NCI-H2196 treated with DMSO at 0.1 percent for 48 hours (cell line): ENCODE results near the gene MLN.
"Not testable (repeated sequence)": the region's sequence is repeated elsewhere in the genome, so short reads cannot be mapped to it uniquely, and the experiment has no call there.

ENCODE experiments used
- DNase-seq: peaks from one replicate; lab custom pipeline; 2025; ENCODE audit not compliant: unreplicated experiment; lab: John Stamatoyannopoulos, UW

Gene MLN

DNA sequence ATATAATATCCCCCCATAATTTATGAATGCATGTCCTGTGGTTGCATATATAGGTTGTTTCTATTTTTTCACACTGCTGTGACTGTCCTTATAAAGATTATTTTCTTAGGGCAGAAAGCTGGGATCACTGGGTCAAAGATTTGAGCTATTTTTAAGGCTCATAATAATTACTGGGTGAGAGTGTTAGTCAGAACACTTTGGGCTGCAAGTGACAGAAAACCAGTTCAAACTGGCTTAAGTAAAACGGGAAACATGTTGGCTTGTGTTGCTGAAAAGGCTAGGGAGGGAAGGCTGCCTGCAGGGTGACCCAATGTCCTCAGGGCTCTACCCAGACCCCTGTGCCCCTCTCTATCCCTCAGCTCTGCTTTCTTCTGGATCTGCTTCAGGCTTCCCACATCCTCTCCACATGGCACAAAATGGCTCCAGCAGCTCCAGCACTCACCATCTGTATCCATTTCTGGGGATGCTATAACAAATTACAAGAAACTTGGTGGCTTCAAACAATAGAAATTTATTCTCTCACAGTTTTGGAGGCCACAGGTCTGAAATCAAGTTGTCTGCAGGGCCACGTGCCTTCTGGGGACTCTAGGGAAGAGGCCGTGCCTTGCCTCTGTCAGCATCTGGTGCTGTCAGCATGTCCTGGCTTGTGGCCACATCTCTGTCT is 33.1 kb upstream of the MLN start:
- DNase-seq = no peak

DNA sequence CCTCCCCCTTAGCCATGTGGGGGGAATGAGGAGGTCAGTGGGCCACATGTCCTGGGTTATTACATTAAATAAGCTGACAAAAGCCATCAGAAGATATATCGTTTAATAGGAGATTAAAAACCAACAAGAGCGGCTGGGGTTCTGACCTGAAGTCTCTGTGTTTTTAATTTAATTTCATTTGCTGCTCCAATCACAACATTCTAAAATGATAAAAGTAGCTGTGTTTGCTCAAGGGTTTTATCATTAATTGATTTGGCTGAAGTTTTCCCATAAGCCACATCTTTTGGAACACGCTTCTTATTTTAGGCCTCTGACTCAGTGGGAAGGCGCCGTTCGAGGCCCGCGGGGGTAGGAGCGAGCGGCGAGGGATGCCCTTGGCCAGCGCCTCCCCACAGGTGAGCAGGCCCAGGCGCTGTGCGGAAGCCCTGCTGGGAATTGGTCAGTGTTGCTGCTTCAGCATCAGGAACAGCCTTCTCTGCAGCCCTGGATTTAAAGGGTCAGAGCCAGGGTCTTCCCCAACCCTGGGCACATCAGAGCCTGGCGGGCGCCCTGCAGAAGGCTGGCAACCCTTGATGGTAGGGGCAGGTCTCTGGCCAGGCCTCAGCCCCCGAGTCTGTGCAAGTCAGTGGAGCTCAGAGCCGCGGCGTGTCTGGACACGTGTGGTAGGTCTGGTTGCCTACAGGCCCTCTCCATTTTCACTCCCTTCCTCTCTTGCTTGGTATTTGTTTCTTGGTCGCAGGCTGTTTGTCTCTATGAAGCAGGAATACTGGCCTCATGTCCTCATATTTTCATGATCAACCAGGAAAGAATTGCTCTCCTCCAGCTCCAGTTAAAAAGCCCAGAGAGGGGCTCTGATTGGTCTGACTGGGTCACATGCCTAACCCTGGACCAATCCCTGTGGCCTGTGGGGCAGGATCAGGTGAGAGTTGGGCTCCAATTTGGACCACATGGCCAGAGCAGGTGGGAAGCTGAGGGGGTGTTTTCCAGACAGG is 30.9 kb upstream of the MLN start:
- no peak for DNase-seq

DNA sequence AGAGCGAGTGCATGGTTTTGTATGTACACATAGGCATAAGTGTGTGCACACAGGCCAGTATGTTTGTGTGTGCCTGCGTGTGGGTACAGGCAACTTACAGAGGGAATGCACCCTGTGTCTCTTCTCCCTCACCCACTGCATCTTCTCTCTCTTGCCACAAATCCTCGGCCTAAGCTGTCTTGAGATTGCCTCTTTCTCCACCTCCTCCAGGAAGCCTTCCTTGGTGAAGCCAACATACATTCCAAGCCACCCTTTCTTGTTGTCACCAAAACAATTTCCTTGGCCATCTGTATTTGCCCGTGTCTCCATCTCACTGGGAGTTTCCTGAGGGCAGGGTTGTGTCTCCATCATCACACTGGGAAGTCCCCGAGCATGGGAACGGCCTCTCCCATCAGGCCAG is 29.8 kb upstream of the MLN start:
- no peak for DNase-seq

DNA sequence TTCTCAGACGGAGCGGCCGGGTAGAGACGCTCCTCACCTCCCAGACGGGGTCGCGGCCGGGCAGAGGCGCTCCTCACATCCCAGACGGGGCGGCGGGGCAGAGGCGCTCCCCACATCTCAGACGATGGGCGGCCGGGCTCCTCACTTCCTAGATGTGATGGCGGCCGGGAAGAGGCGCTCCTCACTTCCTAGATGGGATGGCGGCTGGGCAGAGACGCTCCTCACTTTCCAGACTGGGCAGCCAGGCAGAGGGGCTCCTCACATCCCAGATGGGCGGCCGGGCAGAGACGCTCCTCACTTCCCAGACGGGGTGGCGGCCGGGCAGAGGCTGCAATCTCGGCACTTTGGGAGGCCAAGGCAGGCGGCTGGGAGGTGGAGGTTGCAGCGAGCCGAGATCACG is 29.0 kb upstream of the MLN start:
- DNase-seq = not testable (repeated sequence)

DNA sequence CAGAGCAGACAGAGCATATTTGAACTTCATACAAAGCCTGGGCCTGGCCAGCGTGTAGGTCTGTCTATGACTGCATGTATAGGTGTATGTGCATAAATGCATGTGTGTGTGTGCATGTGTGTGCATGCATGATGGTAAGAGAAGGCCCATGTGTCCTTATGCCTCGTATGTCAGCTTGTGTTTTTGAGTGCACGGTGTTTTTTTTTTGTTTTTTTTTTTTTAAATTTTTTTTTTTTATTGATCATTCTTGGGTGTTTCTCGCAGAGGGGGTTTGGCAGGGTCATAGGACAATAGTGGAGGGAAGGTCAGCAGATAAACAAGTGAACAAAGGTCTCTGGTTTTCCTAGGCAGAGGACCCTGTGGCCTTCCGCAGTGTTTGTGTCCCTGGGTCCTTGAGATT is 27.9 kb upstream of the MLN start:
- not testable (repeated sequence) for DNase-seq

DNA sequence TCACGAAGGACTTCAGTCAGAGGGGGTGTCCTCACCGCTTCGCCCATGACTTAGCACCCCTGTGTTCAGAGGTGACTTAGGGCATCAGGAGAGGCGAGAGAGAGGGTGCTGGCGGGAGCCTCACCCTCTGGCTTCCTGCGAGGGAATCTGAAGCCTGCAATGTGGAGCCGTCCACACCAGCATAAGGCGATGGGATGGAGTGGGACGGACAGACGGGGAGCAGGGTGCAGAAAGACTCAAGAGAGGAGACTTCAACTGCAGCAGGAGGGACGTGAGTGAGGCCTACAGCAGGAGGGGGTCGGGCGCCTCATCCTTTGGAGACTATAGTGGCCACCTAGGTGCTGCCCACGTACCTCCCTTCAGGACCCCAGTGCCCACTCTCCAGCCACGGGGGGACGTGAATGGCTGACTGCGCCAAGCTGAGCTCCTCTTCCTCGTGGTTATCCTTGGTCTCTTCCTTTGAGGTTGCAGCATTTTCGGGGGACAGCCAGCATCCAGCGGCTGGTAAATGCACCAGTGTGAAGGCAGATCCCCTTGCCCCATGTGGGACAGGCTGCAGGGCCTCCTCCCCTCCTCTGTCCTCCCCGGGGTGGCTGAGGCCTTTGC is 26.9 kb upstream of the MLN start:
- no peak for DNase-seq

DNA sequence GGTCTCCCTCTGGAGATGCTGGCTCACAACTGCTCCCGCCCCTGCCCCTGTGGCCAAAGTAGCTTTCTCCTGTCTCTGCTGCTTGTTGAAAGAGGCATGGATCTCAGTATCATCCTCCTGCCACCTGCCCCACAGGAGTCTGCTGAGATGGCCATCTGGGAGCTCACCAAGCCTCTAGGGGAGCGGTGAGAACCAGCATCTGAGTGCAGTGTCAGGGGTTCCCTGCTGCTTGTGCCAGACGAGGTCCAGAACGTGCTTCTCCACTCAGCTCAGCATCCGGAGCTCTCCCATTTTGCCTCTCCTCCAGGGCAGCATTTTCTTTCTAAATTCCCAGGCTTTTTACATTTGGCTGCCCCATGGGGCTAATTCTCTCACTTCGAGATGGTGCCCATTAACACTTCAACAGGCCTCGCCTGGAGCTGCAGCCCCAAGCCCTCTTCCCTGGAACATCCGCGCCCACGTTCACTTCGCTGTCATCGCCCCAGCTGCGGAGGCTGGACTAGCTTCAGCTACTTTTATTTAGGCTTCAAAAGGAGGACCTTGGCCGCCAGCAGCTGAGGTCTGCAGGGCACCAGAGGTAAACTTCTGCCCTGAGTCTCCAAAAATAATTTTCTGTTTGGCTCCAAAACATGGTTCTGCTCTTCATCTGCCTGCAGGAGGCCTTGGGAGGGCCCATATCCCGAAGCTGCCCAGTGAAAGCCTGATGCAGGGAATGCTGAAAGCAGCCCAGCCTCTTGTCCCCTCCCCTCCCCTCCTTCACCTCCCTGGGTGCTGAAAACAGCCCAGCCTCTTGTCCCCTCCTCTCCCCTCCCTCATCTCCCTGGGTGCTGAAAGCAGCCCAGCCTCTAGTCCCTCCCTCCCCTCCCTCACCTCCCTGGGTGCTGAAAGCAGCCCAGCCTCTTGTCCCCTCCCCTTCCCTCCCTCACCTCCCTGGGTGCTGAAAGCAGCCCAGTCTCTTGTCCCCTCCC is 25.2 kb upstream of the MLN start:
- DNase-seq = no peak

DNA sequence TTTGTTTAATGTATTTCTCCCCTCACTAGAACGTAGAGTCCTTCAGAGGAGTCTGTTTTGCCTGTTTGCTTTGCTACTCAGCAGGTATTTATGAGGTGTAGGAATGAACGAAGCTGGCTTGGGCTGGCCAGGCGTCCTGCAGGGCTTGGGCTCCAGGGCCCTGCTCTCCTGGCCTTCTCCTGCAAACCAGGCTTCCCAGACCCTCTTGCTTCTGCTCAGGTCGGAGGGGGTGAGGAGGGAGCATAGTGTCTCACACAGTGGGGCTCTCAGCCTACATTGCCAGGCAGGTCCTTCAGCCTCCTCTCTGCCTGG is 24.6 kb upstream of the MLN start:
- no peak for DNase-seq

DNA sequence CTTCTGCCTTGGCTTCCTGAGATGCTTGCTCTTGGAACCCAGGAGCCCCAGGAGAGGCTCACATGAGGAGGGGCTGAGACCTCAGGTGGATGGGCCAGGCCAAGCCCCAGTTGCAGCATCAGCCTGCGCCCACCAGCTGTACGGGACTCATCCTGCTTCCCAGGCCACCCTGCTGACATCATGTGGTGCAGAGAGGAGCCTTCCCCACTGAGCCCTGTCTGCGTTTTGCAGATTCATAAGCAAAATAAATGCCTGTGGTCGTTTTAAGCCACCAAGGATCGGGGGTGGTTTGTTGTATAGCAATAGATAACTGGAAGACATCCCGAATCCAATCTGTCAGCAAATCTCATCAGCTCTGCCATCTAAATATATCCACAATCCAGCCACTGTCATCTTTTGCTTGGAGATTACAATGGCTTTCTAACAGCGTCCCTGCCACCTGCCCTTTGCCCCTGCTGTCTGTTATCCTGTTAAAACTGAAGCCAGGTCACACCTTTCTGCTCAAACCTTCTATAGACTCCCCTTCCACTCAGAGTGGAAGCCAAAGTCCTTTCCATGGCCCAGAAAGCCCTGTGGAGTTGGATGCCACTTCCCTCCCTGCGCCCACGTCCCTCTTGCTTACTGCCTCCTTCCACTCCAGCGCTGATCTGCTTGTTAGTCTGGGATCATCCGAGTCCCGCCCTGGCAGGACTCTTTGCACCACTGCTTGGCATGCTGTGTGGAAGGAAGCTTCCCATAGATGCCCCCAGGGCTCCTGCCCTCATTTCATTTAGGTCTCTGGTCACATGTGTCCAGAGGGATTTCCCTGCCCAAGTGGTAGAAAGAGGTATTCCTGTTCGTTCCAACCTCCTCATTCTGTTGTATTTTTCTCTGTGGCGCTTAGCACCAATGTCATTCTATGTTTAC is 24.0 kb upstream of the MLN start:
- no peak for DNase-seq

DNA sequence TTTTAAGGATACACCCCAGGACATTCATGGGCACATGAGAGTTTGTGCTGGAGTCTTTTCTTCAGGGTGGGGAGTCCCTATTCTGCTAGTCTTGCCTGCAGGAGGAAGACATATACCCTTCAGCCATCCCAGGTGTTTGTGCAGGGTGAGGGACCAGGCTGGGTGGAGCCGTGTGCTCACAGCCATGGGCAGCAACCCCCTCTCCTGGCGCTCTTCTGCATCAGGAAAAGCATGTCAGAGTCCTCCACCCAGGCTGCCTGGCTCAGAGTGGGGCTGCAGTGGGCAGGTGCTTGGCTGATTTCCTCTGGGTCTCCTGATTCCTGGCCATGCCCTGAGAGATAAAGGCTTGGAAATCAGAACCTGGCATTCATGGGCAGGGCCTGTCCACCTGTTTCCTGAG is 22.7 kb upstream of the MLN start:
- no peak for DNase-seq

DNA sequence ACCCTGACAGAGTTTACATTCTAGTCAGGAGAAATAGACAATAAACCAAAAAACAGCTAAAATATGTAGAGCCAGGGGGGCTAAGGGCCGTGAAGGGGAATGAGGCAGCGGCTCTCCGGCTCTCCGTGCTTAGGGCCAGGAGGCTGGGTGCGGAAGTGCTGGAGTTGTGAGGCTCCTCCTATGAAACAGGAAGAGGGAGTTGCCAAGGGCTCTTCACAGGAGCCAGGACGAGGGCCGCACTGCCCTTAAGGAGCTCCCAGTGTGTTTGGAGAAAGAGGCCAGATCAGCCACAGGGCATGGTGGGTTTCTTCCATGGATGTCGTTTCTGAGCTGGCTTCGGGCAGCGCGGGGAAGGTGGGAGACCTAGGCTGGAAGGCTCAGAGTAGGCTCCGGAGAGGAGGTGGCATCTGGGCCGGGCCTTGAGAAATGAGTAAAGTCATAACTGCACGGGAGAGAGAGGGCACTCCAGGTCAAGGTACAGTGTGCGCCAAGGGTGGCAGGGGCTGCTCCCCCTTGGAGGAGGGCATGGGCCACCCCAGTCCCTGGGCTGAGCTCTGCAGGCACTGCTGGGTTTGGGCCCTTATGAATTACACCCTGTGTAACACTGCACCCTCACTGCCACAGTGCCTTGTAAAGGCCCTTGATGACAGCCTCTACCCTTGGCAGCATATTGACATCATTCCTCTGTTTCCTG is 20.8 kb upstream of the MLN start:
- DNase-seq = no peak

DNA sequence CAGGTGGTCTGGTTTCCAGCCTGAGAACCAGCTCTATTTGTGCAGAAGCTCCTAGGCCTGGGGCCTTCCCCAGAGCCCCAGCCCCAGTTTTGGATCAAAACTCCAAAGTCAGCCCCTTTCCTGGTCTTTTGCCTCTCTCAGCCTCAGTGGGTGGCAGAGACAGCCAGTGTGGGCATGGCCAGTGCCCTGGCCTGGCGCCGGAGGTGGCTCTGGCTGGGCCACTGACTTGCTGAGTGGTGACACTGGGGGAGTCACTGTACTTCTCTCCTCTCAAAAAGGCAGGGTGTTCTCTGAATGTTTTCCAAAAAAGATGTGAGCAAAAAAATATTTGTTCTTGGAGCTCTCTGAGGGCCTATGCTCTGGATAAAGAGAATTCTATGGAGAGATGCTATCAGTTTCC is 20.0 kb upstream of the MLN start:
- no peak for DNase-seq

DNA sequence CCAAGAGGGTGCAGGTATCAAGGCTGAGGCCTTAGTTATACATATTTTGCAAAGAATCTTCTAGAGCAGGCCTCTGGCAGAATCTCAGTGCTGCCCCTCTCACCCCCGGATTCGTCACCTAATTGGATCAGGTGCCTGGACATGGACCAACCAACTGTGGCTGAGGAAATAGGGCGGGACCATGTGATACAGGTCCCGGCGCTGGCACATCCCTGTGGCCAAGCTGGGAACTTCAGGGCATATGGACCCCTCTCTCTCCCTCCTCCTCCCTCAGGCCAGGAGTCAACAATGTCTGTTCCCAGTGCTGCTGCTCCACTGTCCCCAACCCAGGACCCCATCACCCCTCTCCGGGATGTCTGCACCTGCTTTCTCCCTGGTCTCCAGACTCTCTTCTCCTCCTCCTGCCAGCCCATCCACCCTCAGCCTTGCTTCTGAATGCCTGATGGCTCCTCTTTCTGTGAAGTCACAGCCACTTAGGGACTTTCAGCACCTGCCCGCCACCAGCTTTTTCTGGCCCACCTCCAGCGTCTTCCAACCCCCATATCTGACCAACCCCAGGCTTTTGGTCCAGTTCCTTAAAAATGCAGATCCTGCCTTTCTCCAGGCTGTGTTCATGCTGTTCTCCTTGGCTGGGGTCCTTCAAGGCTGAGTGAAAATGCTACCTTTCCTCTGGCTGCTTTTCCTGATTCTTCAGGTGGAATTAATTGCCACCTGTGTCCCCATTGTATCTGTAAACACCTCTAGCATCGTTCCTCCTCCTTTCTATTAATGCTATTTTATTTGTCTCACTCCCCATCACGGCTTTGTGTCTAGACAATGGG is 19.0 kb upstream of the MLN start:
- DNase-seq = peak; percentile 28

DNA sequence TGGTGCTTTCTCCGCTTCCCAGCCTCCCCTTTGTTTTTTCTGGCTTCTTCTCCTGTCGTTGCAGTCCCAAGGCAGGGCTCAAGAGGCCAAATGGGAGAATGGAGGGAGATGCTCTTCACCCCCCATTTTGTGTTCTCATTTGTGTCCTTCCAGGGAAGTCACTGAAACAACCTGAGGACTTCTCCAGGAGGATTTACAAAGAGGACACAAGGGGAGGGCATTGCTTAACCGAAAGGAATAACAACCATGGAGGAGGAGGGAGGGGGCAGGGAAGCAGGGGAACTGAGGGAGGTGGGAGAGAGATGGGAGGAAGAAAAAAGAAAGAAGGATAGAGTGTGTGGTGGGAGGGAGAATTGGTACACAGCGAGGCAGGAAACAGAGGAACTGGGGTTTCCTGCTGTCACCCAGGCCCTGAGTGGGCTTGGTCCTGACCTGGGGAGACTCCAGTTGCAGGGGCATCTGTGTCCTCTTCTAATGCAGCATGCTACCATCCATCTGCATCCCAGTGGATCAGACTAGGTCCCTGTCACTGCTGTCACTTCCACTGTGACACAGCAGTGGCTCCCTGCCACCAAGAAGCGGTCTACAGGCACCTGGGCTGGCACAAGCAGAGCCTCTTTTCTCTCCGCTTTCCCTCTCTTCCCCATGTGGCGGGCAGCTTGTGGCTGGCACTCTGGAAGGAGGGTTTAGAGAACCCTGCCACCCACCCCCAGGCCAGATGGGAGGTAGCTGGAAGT is 17.1 kb upstream of the MLN start:
- no peak for DNase-seq

DNA sequence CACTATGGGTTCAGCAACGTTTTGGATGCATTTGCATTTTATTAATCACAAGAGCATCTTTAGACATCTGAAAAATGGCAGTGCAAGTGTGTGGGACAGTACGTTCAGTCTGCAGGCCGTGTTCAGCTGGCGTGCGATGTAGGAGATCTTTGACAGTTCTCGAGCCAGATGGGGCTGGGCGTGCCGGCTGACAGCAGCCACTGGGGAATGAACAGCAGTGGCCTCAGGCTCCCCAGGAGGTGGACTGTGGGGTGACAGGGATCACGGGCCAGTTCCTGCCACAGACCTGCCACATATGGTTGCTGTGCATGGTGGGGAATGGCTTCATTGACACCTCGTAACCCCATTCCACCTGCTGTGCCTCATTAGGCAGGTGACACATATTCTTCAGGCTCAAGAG is 16.4 kb upstream of the MLN start:
- no peak for DNase-seq

DNA sequence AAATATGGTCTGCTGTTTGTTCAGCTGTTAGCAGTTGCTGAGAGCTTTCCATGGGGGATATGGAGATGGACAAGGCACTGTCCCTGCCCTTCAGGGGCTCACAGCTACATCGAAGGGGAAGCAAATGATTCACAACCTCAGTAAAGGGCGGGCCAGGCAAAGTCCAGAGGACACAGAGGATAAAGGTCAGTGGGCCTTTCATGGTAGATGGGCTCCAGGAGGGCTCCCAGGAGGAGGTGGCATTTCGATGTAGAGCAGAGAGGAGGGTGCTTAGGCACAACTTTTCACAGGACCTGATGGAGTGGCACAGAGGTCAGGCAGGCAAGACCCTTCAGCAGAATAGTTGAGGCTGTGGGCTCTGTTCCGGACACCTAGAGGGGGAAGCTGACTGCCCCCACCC is 15.2 kb upstream of the MLN start:
- DNase-seq = no peak

DNA sequence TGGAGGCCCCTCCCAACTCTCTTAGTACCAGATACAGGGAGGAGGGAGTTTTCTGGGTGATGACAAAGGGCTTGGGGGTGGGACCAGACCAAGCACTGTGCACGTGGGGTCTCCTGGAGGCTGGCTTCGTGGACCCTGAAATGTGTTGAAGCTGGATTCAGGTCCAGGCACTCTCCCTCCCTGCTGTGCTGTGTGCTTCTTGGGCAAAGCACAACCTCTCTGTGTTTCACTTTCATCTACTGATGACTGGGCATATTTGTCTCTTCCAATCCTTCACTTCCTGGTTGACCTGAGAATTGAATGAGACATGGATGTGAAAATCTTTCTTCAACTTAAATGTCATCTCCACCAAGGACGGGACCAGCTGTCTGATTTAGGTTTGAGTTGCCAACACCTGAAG is 14.5 kb upstream of the MLN start:
- DNase-seq = no peak

DNA sequence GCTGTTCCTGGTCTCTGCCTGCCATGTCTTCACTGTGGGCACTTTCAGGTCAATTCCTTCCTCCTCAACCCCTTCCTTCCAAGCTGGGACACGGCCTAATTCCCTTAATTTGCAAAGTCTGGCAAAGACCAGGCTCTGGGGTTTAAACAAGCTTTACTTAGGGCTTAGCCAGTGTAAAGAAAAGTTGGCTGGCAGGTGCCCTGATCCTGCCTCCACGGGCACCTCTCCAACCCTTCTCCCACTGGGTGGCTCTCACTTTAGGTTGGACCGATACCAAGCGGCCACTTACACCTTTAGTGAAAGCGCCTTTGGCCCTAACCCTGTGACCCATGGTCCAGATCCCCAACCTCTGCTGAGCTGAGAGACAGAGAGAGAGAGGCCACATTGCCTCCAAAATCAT is 13.7 kb upstream of the MLN start:
- DNase-seq = peak; percentile 24
